ENCODE data around the gene SFSWAP.

GRCh38 chr12:131674373-131674772, 36.5 kb upstream of the SFSWAP start:
- TF ChIP-seq CTCF (IDR thresholded peaks at IDR 0.05; ENCODE audit: low read depth, low read length, poor library complexity, severe bottlenecking) (peak; percentile 19), EZH2phosphoT487 (IDR thresholded peaks at IDR 0.05; ENCODE audit: borderline replicate concordance, low read length) (no peak)
